GM21390 (cell line): Measurements from ENCODE around the gene GOLGA1.
A peak's percentile ranks its signal among the peaks of the same experiment; 100 is the strongest.

Source experiments
- ATAC-seq: cut with Tn5 transposase; IDR thresholded peaks from one replicate; pipeline ENCODE4 v1.9.1; 2021; ENCODE audit not compliant: unreplicated experiment

GOLGA1 gene

DNA sequence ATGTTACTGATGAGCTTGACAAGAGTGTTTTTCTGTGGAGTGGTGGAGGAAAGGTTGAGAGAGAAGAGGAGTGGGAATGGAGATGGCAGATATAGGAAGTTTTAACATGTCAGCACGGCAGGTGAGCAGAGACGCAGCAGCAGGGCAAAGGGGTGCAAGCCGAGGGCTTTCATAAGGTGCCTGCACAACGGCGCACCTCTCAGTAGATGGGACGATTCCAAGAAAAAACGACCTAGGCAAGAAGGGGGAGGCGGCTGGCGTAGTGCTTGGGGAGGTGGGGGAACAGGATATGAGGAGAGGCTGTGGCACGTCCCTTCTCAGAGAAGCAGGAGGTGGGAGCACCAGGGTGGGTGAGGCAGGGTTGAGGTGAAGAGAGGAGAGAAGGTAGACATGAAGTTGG is 54.4 kb downstream of the GOLGA1 start:
- ATAC-seq, result no peak

DNA sequence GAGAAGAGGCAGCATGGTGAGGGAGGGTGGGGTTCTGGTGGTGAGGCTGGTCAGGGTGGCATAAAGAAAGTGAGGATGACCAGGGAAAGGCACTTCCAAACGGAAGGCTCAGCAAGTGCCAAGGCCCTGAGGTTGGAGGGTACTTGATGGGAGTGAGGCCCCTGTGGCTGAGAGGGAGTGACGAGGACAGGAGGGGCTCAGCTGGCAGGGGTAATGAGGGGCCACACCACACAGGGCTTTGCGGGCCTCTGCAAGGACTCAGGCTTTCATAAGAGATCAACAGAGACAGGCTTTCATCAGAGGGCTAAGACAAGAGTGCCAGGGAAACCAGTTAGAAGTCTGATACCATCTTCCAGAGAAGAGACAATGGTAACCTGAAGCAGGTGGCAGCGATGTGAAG is 55.3 kb downstream of the GOLGA1 start:
- ATAC-seq, result no peak

DNA sequence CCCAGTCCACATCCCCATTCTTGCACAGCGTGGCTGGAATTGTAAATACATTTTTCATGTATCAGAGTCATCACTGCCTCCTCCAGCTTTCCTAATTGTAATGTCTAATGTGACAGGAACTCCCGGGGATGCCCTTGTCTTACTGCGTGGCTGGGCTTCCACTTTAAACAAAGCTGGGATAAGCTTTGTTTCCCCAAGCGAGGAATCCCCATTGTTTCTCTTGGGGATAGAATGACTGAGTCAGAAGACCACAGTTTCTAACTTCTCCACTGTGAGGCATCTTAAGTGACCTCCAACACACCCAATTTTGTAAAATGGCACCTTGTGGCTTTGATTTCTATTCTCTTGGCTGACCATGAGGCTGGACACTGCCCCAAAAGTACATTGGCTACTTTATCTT is 56.5 kb downstream of the GOLGA1 start:
- ATAC-seq, result no peak

DNA sequence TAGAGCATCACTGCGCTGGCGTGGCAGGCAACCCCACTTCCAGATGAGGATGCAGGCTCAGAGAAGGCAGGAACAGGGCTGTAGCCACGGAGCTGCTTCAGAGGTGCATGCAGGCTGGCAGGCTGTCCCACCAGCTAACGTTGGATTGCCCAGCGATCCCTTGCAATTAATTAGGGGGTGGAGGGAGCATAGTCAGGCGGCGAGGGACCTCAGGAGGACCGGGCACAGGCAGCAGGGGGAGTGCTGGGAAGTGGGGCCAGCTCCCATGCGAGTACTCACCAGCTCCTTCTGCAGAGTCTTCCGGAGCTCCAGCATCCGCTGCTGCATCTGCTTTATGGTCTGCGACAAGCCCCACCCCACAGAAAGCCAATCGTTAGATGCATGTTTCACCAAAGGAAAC is 58.7 kb downstream of the GOLGA1 start:
- no peak for ATAC-seq

DNA sequence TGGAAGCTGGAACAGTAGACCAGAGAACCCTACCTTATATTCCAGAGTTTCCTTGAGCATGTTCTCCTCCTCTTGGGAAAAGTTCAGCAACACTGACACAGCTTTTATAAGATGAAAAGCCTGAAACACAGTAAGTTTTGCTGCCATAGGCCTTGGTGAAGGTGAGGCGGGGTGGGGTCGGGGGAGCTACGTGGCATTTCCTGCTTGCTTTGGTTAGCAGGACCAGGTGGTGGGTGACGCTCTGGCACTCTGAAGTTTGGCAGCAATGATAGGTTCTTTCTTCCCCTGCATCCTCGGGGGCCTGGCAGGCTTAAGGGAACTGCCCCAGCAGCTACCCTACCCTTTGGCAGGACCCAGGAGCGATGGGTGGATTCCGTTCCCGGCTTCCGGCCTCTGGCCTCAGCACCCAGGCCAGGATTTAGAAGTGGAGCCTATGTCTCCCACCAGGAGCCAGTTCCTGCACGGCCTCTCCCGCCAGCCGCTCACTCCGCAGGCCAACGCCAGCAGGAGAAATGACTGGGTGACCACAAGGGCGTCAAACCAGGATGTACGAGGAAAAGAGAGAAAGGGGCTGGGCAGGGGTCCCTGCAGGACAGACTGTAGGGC is 59.6 kb downstream of the GOLGA1 start:
- no peak for ATAC-seq

DNA sequence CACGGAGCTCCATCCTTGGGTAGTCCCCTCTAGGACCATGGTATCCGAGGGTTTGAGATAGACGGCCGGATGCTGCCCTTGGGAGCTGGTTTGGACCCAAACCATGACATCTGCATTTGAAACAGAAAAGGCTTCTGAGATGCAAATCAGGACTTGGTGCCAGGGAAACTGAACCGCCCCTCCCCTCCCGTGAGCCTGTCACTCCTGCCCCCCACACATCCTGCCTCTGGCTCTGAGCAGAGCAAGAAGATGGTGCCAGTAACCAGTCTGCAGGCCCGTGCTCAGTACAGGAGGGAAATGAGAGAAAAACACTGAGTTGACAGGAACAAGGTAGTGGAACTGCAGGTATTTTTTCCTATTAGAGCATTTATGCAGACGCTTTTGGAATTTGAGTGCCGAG is 60.4 kb downstream of the GOLGA1 start:
- ATAC-seq, result no peak

DNA sequence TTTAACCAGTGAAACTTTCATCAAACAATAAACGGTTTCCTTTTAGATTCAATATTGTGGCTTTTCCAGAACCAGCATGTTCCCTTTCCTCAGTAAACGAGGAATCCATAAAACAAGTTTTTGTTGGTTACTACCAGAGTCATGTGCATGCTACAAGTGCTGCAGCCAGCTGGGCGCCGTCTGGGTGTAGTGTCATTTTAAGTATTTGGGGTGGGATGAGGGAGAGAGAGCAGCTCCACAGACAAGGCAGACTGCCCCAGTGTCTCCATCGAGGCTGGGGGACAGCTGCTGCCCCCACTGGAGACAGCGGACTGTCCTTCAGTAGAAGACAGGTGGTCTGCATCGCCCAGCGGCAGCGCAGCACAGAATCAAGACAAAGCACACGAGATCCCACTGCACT is 61.7 kb downstream of the GOLGA1 start:
- no peak for ATAC-seq

DNA sequence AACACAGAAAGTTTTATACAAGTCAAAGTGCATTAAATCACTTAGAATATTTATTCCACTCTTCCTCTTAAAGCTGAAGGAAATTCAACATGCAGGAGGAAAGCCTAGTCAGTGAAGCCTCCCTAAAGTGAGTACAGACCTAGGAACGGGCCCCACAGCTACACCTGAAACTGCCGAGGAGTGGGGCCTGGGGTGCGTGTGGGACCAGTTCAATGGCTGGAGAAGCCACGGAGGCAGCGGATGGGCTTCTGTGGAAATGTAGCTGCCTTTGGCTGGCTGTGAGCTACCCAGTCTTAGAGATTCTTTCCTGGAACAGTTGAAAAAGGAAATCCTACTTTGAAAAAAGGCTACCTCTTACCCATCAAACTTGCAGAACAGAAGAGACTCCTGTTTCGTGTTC is 62.4 kb downstream of the GOLGA1 start:
- ATAC-seq, result no peak

DNA sequence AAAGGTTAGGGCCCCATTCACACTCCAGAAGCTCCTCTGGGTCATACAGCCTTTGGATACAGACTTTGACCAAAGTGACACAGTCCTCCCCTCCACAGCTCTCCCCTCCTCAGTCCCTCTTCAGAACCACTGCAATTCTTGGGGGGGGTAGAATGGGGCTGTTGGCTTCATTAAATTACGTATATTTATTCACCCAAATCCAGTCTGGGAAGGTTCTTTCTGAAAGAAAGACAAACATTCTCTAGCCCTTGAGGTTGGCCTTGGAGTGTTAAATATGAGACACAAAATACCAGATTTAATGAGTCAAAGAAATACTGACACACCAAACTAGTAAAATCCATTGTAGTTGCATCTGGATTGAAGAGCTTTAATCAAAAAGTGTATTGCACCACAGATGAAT is 62.9 kb downstream of the GOLGA1 start:
- no peak for ATAC-seq

DNA sequence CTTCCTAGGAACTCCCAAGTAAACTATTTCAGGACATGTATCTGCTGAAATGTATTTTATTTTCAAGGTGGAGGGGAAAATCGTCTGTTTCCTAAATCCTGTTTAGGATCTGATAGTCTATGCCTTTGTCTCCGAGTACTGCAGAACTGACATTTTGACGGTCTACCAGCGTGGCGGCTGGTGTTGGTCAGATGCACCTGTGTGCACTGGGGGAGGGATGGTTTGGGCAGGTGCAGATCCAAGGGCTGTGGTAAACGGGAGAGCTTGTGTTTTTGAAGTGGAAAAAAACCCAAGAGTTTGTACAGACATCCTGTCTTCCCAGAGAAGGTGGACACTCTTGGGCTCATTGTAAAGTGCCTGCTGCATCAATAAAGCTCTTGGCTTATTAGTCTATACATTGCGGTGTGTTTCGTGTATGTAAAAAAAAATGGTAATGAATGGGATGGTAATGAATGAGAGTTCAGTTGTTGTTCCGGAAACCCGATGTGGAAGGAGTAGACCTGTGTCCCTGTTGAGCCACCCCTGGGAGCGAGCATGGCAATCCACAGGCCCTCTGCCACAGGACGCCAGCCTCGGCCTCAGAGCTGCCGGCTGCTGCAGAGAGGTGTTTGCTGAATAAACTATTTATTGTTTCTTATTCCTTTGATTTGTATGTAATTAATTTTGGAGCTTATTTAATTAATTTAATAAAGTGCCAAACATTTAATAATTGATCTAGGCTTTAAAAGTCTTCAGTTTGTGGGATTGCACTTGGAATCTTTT is 63.7 kb downstream of the GOLGA1 start:
- ATAC-seq, result no peak

DNA sequence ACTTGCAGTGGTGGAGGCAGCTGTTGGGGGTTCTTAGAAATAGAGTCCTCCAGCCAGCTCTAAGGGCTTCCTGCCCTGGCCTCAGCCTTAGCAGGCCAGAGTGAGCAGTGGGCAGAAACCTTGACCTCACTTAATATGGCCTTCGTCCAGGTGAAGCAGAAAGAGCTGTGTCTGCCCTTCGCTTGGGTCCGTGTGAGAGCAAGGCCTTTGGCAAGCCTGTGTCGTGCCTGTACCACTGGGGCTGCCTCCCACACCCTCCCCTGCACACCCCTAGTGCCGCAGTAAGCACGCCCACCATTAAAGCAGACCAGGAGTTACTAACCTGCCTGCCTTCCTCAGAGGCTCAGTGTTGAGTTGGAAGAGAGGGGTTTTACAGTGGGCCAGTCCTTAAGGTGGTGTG is 65.4 kb downstream of the GOLGA1 start:
- no peak for ATAC-seq

DNA sequence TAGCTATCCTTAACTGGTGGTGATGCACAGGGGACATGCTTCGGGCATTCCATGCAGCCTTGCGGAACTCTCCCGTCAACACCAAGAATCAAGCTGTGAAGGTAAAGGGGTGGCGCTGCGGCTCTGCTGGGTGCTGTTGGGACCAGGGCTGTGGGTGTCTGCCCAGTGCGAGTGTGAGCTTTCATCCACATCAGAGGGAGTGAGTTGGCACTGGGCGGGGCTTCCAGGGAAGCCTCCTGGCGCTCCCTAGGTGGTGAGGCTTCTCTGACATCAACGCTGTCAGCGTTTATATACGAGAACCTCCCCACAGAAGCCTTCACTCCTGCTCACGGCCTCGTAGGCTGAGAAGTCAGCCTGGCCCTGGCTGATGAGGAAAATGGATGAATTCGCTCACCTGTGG is 67.2 kb downstream of the GOLGA1 start:
- ATAC-seq, result no peak

DNA sequence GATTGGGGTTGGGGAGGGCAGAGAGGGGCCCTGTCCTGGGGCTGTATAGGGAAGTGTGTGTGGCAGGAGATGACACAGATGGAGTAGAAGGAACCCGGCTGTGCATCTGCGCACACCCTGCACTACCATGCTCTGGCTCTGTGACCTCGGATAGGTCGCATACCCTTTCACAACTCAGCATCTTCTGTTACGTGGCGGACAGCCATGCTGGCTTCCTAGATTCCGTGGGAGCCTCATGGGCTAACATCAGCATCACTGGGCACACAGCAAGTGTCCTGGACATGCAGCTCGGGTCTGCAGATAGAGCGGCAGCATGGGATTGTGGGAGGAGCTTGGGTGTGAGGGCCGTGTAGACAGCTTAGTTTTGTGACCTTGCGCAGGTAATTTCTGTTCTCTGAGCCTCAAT is 69.7 kb downstream of the GOLGA1 start:
- ATAC-seq, result no peak

DNA sequence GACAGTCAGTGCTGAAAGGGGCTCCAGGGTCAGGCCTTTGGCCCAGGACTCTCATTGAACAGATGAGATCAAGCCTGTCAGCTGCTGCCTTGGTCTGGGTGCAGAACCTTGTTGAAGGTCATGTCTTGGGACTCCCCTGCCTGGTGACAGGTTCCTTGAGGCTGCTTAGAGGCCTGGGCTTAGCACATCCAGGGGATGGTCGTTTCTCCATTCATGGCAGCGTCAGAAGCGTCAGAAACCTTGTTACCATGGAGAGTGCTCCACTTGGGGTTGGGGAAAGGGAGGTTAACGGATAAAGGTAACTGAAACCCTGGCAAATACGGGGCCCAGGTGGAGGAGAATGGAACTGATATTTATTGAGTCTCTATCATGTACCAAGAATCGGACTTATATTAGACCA is 70.2 kb downstream of the GOLGA1 start:
- no peak for ATAC-seq

DNA sequence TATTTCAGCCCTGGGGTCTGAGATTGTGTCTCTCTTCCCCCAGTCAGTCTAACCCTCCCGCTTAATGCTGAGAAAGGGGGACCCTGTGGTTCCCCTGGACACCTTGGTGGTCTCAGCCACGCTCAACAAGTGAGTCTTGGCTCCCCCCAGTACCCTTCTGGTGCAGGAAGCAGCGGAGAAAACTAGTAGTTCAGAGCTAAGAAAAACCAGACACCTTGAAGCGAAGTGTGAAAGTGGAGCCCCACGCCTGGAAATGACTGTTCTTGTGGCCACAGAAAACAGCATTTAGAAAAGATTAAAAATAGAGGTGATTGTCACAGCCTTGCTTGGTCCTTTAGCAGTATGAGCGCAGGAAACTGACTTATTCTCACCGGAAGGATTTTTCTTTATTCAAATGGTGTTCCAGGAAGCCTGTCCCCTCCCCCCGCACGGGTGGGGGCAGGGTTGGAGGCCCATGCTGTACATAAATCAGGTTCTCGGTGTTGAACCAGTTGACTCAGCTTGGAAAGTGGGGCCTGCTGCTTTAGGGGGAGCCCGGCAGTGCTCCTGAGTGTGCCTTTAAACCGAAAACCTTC is 70.8 kb downstream of the GOLGA1 start:
- ATAC-seq, result peak; percentile 41

DNA sequence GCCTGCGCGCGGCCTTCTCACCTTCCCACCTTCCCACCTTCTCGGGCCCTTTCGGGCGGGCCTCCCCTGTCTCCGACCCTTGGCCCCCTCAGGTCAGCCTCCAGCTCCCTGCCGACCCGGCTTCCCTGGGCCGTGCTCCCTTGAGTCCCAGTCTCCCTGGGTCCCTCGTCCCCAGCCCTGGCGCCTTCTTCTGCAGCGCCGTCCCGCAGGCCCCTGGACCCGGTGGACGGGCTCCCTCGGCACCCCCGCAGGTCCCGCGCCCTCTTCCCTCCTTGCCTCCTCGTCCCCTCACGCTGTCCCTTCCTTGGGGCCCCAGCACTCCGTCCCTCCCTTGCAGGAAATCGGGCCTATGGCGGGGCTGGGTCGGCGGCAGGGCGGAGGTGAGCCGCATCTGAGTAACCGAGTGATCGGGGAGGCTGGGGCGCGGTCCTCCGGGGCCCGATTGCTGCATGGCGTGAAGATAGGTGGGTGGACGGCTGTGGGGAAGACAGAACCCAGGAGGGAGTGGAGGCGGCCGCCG is 71.4 kb downstream of the GOLGA1 start:
- ATAC-seq, result peak; percentile 3

DNA sequence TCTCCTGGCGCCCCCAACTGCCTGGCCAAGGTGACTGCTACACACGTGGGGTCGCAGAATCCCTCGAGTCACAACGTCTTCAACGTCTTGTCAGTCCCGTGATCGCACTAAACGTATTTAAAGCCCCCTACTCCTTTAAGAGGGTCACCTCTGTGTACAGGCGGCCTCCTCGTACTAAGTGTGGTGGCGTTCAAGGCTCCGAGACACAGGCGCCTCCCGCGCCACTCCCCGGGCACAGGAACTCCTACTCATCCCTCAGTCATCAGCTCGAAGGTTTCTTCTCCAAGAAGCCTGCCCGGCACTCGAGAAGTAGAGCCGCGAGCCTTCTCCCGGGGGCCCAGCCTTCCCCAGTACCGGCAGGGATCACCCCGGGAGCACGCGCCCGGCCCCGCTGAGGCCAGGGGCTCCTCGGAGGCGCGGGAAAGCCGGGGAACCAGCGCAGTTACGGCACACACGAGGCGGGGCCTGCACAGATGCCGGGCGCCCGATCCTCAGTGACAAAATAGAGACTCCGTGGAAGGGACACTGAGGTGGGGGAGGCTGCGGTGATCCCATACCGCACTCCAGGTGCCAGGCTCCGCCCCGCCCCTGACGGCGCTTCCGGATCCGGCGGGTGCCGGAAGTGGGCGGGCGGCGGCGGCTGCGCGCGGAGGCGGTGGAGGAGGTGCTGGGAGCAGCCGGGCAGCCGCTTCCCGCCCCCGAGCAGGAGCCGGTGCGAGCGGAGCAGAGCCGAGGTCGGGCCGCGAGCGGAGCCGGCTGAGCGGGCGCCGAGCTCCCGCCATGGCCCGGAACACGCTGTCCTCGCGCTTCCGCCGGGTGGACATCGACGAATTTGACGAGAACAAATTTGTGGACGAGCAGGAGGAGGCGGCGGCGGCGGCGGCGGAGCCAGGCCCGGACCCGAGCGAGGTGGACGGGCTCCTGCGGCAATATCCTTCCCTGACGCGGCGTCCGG is 72.1 kb downstream of the GOLGA1 start:
- ATAC-seq, result peak; percentile 59

DNA sequence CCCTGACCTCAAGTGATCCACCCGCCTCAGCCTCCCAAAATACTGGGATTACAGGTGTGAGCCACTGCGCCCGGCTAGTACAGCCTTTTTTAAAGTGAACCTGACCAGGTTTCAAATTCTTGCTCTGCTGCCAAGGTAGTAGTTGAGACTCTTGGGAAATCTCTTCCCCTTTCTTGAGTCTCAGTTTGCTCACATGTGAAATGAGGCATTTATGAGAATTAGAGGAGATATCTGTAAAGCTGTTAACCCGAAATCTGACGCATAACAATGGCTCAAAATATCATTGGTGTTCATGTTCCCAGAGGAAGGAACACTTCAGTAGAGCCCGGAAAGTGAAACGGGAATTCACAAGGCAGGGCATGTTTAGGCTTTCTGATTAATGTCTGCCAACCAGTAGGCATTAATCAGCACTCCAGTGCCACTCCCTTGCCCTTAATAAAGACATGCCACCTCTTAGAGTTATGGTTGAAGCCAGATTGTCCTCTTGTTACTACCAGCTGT is 77.5 kb downstream of the GOLGA1 start:
- ATAC-seq, result no peak

DNA sequence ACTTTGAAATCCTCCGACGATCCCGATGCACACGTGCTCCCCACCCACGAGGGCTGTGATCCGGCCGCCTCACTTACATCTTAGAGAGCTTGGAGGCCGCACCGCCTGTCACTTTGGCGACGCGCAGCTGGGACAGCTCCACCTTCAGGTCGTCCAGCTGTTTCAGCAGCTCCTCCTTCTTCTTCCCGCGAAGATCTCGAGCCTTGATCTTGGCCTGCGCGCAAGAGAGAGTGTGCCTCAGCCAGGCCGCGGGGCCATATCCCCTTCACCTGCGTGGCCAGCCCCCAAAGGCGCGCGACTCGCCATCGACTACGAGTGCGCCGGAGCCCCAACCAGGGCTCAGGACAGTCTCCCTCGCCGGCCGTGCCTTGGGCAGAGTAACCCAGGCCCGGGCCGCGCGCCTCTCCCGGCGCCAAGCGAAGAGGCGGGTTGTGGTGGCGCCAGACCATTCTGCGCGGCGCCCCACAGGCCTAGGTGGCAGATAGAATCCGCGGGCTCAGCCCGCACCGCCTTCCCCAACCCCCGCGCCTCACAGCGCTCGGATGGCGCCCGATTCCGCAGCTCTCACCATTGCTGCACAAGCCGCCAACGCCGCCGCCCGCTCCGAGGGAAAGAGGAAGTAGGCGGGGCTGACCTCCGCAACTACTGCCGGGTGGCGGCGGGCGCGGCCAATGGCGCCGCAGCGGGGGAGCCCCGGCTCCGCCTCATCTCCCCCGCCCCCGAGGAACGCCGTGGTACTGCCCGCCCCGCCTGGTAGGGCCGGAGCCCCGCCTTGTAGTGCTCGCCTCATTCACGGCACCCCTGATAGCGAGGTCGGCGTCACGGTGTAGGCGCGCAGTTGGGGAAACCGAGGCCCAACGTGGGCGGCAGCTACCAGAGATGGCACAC is 79.3 kb downstream of the GOLGA1 start, which contains the start of the genes ARPC5L and RPL35:
Gene ARPC5L (plus strand): TSS at position 789 of the 888 bp plus-strand sequence. CDS start 7,161 bp downstream, outside the sequence.
Gene RPL35 (minus strand): TSS at position 616 of the 888 bp plus-strand sequence. CDS start 45 bp downstream, at position 571.
- ATAC-seq, result peak; percentile 89
